CD8-positive, alpha-beta memory T cell (primary cell): ENCODE data around the gene DSC3. TPM values are rescaled to one million over a fixed set of nuclear protein-coding genes. Genes with fewer than 3 reads are reported as not detected.

Experiments
- CTCF ChIA-PET: fragments of 350-600 bp; sonication (Branson Sonifier 250); formaldehyde crosslinking; loops from one replicate; lab custom pipeline; 2021; ENCODE audit warnings: antibody characterized with exemption; lab: Charles Lee
- POLR2A ChIA-PET: fragments of 350-600 bp; sonication (Branson Sonifier 250); formaldehyde crosslinking; loops from one replicate; lab custom pipeline; 2021; ENCODE audit warnings: antibody characterized with exemption; lab: Charles Lee
- DNase-seq, 5 donors: peaks; one replicate each; pipeline versions ENCODE4 v3.0.0 to v3.0.0-alpha.2; 2020 to 2022; ENCODE audit warnings: mixed read lengths in 1 of 5
- H3K27ac ChIP-seq: one replicate; pipeline ENCODE4 v1.7.0; 2013; ENCODE audit warnings: low read depth, mild to moderate bottlenecking, low read length, moderate library complexity
- H3K27me3 ChIP-seq: 2 replicates; pipeline ENCODE4 v1.7.0; 2013; ENCODE audit warnings: low read length, mild to moderate bottlenecking; ENCODE audit not compliant: insufficient read depth, poor library complexity, severe bottlenecking
- H3K36me3 ChIP-seq: 2 replicates; pipeline ENCODE4 v1.7.0; 2013; ENCODE audit warnings: mild to moderate bottlenecking, low read length, moderate library complexity; ENCODE audit not compliant: insufficient read depth
- H3K4me1 ChIP-seq: 2 replicates; pipeline ENCODE4 v1.7.0; 2013; ENCODE audit warnings: mild to moderate bottlenecking, low read length, moderate library complexity; ENCODE audit not compliant: insufficient read depth
- H3K4me3 ChIP-seq: 2 replicates; pipeline ENCODE4 v1.7.0; 2013; ENCODE audit warnings: mild to moderate bottlenecking, low read length
- H3K9me3 ChIP-seq: 2 replicates; pipeline ENCODE4 v1.7.0; 2013; ENCODE audit warnings: mild to moderate bottlenecking, low read length
- H3K27ac Mint-ChIP-seq, 8 donors: one replicate each; pipeline ENCODE4 v1.8.0; 2020 to 2021; ENCODE audit warnings: mixed read lengths in 8 of 8, mild to moderate bottlenecking in 6 of 8, inconsistent platforms in 3 of 8, moderate library complexity in 3 of 8
- H3K27me3 Mint-ChIP-seq, 2 donors: one replicate each; pipeline ENCODE4 v1.8.0; 2020 to 2021; ENCODE audit warnings: mixed read lengths in 2 of 2, mild to moderate bottlenecking in 1 of 2, moderate library complexity in 1 of 2
- H3K36me3 Mint-ChIP-seq, 3 donors: one replicate each; pipeline ENCODE4 v1.8.0; 2020 to 2021; ENCODE audit warnings: mixed read lengths in 3 of 3, inconsistent platforms in 1 of 3, mild to moderate bottlenecking in 1 of 3
- H3K4me1 Mint-ChIP-seq, 3 donors: one replicate each; pipeline ENCODE4 v1.8.0; 2020 to 2021; ENCODE audit warnings: mixed read lengths in 3 of 3, inconsistent platforms in 1 of 3, mild to moderate bottlenecking in 1 of 3
- H3K4me3 Mint-ChIP-seq, 7 donors: one replicate each; pipeline ENCODE4 v1.8.0; 2020 to 2021; ENCODE audit warnings: mixed read lengths in 7 of 7, mild to moderate bottlenecking in 6 of 7, moderate library complexity in 4 of 7, inconsistent platforms in 2 of 7
- H3K9me3 Mint-ChIP-seq, 5 donors: one replicate each; pipeline ENCODE4 v1.8.0; 2020 to 2022; ENCODE audit warnings: mixed read lengths in 5 of 5, mild to moderate bottlenecking in 3 of 5, moderate library complexity in 2 of 5, inconsistent platforms in 1 of 5
- polyA plus RNA-seq: library from polyadenylated mRNA; unstranded; fragments of 300-500 nt; fragmentation: Illumina TruSeq; gene quantifications from one replicate; pipeline ENCODE4 v1.2.3, GENCODE V29; 2021
- total RNA-seq, 2 experiments: library from RNA; stranded (reverse); gene quantifications; one replicate each; pipeline ENCODE4 v1.2.3, GENCODE V29; 2021

DSC3 gene
- total and polyA plus RNA-seq, 3 experiments from 2014 or later: not detected

- Histone ChIP-seq H3K27me3 (no peaks in the 10 kb centered on the region), H3K9me3 (no peaks in the 10 kb centered on the region), H3K4me1 (no peaks in the 10 kb centered on the region), H3K36me3 (no peaks in the 10 kb centered on the region), H3K27ac (no peak overlapping the region), H3K4me3 (no peak overlapping the region)
- Mint-ChIP-seq H3K9me3 (peaks cover 3 to 9% (median 9%) of the 10 kb centered on the region in 5 donors), H3K36me3 (no peaks in the 10 kb centered on the region), H3K27ac (no peak overlapping the region), H3K27me3 (peaks cover 0 to under 1% of the 10 kb centered on the region in 2 donors), H3K4me3 (no peak overlapping the region), H3K4me1 (no peaks in the 10 kb centered on the region)
- DNase-seq: no peak
- CTCF ChIA-PET: no interaction called here
- POLR2A ChIA-PET: no interaction called here
Observed at GRCh38 chr18:30999887-31000628, 42.5 kb downstream of the DSC3 start.

- ChIA-PET CTCF (no interaction called here), POLR2A (no interaction called here)
- Mint-ChIP-seq H3K9me3 (peaks cover 3 to 10% (median 9%) of the 10 kb centered on the region in 5 donors), H3K27me3 (peaks cover 0 to 2% of the 10 kb centered on the region in 2 donors), H3K27ac (no peak overlapping the region), H3K4me1 (no peaks in the 10 kb centered on the region), H3K4me3 (no peak overlapping the region), H3K36me3 (no peaks in the 10 kb centered on the region)
- Histone ChIP-seq H3K27me3 (no peaks in the 10 kb centered on the region), H3K4me3 (no peak overlapping the region), H3K36me3 (no peaks in the 10 kb centered on the region), H3K4me1 (no peaks in the 10 kb centered on the region), H3K27ac (no peak overlapping the region), H3K9me3 (no peaks in the 10 kb centered on the region)
- no peak for DNase-seq
Observed at GRCh38 chr18:30999186-30999585, 43.4 kb downstream of the DSC3 start.

DNA sequence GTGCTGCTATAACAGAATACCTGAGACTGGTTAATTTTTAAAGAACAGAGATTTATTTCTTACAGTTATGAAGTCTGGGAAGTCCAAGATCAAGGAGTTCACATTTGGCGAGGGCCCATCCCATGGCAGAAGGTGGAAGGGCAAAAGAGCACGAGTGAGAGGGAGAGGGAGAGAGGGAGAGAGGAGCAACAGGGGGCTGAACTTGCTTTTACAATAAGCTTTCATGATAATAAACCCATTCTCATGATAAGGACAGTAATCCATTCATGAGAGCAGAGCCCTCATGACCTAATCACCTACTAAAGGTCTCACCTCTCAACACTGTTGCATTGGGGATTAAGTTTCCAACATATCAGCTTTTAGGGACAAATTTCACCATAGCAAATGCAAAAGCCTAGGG, 45.3 kb downstream of the DSC3 start:
- DNase-seq: no peak
- Histone ChIP-seq H3K4me3 (no peak overlapping the region), H3K27me3 (no peaks in the 10 kb centered on the region), H3K4me1 (no peaks in the 10 kb centered on the region), H3K27ac (no peak overlapping the region), H3K36me3 (no peaks in the 10 kb centered on the region), H3K9me3 (no peaks in the 10 kb centered on the region)
- ChIA-PET POLR2A (no interaction called here), CTCF (no interaction called here)
- no peak overlapping the region for H3K27ac Mint-ChIP-seq
- no peaks in the 10 kb centered on the region for H3K36me3 Mint-ChIP-seq
- H3K9me3 Mint-ChIP-seq: peaks cover 0 to 9% (median 4%) of the 10 kb centered on the region in 5 donors
- no peaks in the 10 kb centered on the region for H3K4me1 Mint-ChIP-seq
- H3K4me3 Mint-ChIP-seq: no peak overlapping the region
- peaks cover 0 to 2% of the 10 kb centered on the region in 2 donors for H3K27me3 Mint-ChIP-seq

DNA sequence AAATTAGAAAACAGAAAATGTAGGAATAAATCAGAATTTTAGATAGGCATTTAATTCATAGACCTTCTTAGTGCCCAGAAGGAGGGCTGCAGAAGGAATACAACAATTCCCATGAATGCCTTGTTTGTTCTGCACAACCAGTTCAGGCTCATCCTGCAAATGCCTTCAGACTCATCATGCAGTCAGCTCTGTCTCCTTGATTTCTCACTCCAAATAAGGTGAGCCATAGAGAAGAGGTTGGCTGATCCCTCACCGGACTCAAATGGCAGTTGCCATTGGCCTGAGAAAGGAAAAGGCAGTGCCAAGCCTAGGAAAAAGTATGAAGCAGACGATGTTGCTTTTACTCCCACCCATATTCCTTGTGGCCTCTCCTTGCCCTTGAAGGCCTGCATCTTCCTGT, 50.3 kb downstream of the DSC3 start:
- H3K36me3 Mint-ChIP-seq: no peaks in the 10 kb centered on the region
- H3K27ac Mint-ChIP-seq: no peak overlapping the region
- Histone ChIP-seq H3K4me3 (no peak overlapping the region), H3K4me1 (no peaks in the 10 kb centered on the region), H3K9me3 (no peaks in the 10 kb centered on the region), H3K36me3 (no peaks in the 10 kb centered on the region), H3K27me3 (no peaks in the 10 kb centered on the region), H3K27ac (no peak overlapping the region)
- peaks cover 0 to 2% of the 10 kb centered on the region in 2 donors for H3K27me3 Mint-ChIP-seq
- peaks cover 0 to 11% (median 7%) of the 10 kb centered on the region in 5 donors for H3K9me3 Mint-ChIP-seq
- no peak for DNase-seq
- ChIA-PET POLR2A (no interaction called here), CTCF (no interaction called here)
- H3K4me1 Mint-ChIP-seq: no peaks in the 10 kb centered on the region
- H3K4me3 Mint-ChIP-seq: no peak overlapping the region

GRCh38 chr18:30991397-30991796, 51.1 kb downstream of the DSC3 start:
- POLR2A ChIA-PET: no interaction called here
- peaks cover 0 to 11% (median 7%) of the 10 kb centered on the region in 5 donors for H3K9me3 Mint-ChIP-seq

GRCh38 chr18:30989141-30989540, 53.4 kb downstream of the DSC3 start:
- Mint-ChIP-seq H3K27ac (no peak overlapping the region), H3K4me3 (no peak overlapping the region), H3K27me3 (no peaks in the 10 kb centered on the region), H3K9me3 (peaks cover under 1 to 16% (median 11%) of the 10 kb centered on the region in 5 donors), H3K4me1 (no peaks in the 10 kb centered on the region), H3K36me3 (no peaks in the 10 kb centered on the region)
- no peaks in the 10 kb centered on the region for H3K9me3 ChIP-seq
- H3K4me3 ChIP-seq: no peak overlapping the region
- POLR2A ChIA-PET: no interaction called here
- DNase-seq: no peak
- H3K27ac ChIP-seq: no peak overlapping the region
- H3K36me3 ChIP-seq: no peaks in the 10 kb centered on the region
- no peaks in the 10 kb centered on the region for H3K4me1 ChIP-seq
- H3K27me3 ChIP-seq: no peaks in the 10 kb centered on the region
- CTCF ChIA-PET: no interaction called here

More at GRCh38 chr18:30991397-30991796, 51.1 kb downstream of the DSC3 start:
- CTCF ChIA-PET: no interaction called here
- Mint-ChIP-seq H3K4me1 (no peaks in the 10 kb centered on the region), H3K36me3 (no peaks in the 10 kb centered on the region), H3K4me3 (no peak overlapping the region), H3K27me3 (peaks cover 0 to 2% of the 10 kb centered on the region in 2 donors), H3K27ac (no peak overlapping the region)
- Histone ChIP-seq H3K36me3 (no peaks in the 10 kb centered on the region), H3K27me3 (no peaks in the 10 kb centered on the region), H3K4me1 (no peaks in the 10 kb centered on the region), H3K27ac (no peak overlapping the region), H3K4me3 (no peak overlapping the region), H3K9me3 (no peaks in the 10 kb centered on the region)
- DNase-seq: no peak

GRCh38 chr18:30988440-30988839, 54.1 kb downstream of the DSC3 start:
- no peaks in the 10 kb centered on the region for H3K9me3 ChIP-seq
- H3K36me3 ChIP-seq: no peaks in the 10 kb centered on the region
- Mint-ChIP-seq H3K4me3 (no peak overlapping the region), H3K36me3 (no peaks in the 10 kb centered on the region), H3K4me1 (no peaks in the 10 kb centered on the region), H3K9me3 (peaks cover 3 to 16% (median 11%) of the 10 kb centered on the region in 5 donors), H3K27me3 (no peaks in the 10 kb centered on the region), H3K27ac (no peak overlapping the region)
- H3K27me3 ChIP-seq: no peaks in the 10 kb centered on the region
- H3K4me3 ChIP-seq: no peak overlapping the region
- H3K27ac ChIP-seq: no peak overlapping the region
- POLR2A ChIA-PET: no interaction called here
- CTCF ChIA-PET: no interaction called here
- H3K4me1 ChIP-seq: no peaks in the 10 kb centered on the region
- no peak for DNase-seq

GRCh38 chr18:30987467-30988241, 54.9 kb downstream of the DSC3 start:
- no peaks in the 10 kb centered on the region for H3K4me1 ChIP-seq
- CTCF ChIA-PET: no interaction called here
- H3K27ac ChIP-seq: no peak overlapping the region
- DNase-seq: no peak
- POLR2A ChIA-PET: no interaction called here
- peaks cover 3 to 16% (median 11%) of the 10 kb centered on the region in 5 donors for H3K9me3 Mint-ChIP-seq
- no peak overlapping the region for H3K4me3 ChIP-seq
- no peaks in the 10 kb centered on the region for H3K4me1 Mint-ChIP-seq
- no peak overlapping the region for H3K27ac Mint-ChIP-seq
- no peaks in the 10 kb centered on the region for H3K9me3 ChIP-seq
- H3K36me3 Mint-ChIP-seq: no peaks in the 10 kb centered on the region
- no peaks in the 10 kb centered on the region for H3K36me3 ChIP-seq
- no peaks in the 10 kb centered on the region for H3K27me3 ChIP-seq
- H3K4me3 Mint-ChIP-seq: no peak overlapping the region
- H3K27me3 Mint-ChIP-seq: no peaks in the 10 kb centered on the region
